Measurements from ENCODE around the gene CAMSAP3.
A peak's percentile ranks its signal among the peaks of the same experiment; 100 is the strongest.
"Not testable (repeated sequence)": the region's sequence is repeated elsewhere in the genome, so short reads cannot be mapped to it uniquely, and the experiment has no call there.

The CAMSAP3 gene

DNA sequence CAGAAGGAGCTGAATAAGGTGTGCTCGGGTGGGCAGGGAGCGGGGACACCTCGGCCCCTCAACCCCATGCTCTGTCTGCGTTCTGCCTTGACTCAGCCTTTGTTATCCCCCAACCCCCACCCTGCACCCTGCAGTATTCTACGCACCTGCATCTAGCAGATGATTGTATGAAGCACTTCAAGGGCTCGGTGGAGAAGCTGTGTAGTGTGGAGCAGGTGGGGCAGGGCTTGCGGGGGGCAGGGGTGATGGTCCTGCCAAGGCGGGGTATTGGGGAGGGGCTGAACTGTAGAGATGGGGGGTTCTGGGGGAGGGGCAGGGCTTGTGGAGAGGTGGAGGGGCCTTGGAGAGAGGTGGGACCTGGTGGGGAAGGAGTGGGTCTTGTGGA, 47.4 kb downstream of the CAMSAP3 start:
- Histone ChIP-seq H3K27ac (ENCODE audit: low read length) (no peak overlapping the region), H3K27me3 (ENCODE audit: low read depth, low read length) (no peaks in the 10 kb centered on the region)

DNA sequence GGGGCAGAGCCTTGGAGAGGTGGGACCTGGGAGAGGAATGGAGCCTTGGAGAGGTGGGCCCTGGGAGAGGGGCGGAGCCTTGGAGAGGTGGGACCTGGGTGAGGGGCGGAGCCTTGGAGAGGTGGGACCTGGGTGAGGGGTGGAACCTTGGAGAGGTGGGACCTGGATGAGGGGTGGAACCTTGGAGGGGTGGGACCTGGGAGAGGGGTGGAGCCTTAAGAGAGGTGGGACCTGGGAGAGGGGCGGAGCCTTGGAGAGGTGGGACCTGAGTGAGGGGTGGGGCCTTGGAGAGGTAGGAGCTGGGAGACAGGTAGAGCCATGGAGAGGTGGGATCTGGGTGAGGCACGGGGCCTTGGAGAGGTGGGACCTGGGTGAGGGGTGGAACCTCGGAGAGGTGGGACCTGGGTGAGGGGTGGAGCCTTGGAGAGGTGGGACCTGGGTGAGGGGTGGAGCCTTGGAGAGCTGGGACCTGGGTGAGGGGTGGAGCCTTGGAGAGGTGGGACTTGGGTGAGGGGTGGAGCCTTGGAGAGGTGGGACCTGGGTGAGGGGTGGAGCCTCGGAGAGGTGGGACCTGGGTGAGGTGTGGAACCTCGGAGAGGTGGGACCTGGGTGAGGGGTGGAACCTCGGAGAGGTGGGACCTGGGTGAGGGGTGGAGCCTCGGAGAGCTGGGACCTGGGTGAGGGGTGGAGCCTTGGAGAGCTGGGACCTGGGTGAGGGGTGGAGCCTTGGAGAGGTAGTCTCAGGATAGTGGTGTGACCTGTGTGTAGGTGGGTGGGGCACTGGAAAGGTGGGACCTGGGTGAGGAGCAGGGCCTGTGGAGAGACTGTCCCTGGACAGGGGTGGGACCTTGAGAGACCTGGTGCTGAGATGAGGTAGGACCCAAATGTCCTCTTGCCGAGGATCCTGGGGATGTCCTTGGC, 48.2 kb downstream of the CAMSAP3 start:
- Histone ChIP-seq H3K79me2 (ENCODE audit: low read length) (peaks cover 14% of the 10 kb centered on the region), H3K4me1 (ENCODE audit: low read length) (peaks cover 26% of the 10 kb centered on the region), H3K36me3 (replicated peaks; ENCODE audit: low read depth, low read length) (peaks cover 35% of the 10 kb centered on the region)
- H3K4me2 ChIP-seq (ENCODE audit: low read length); H4K20me1 ChIP-seq (ENCODE audit: insufficient read depth, low read length); H2AFZ ChIP-seq (ENCODE audit: low read depth, low read length); H3K9me3 ChIP-seq (ENCODE audit: insufficient read depth, low read length); H3K4me3 ChIP-seq (ENCODE audit: low read length); H3K27ac ChIP-seq (ENCODE audit: low read length); H3K27me3 ChIP-seq (ENCODE audit: low read depth, low read length); H3K9ac ChIP-seq (ENCODE audit: low read length): not testable (repeated sequence)

More for the DNA sequence above, 47.4 kb downstream of the CAMSAP3 start:
- peaks cover 38% of the 10 kb centered on the region for H3K36me3 ChIP-seq (replicated peaks; ENCODE audit: low read depth, low read length)
- peaks cover 7% of the 10 kb centered on the region; the same call in 1 of the 2 replicates for H4K20me1 ChIP-seq (ENCODE audit: insufficient read depth, low read length)
- peaks cover 28% of the 10 kb centered on the region for H3K4me1 ChIP-seq (ENCODE audit: low read length)
- H3K79me2 ChIP-seq (ENCODE audit: low read length): peaks cover 23% of the 10 kb centered on the region
- no peak overlapping the region for H2AFZ ChIP-seq (ENCODE audit: low read depth, low read length)
- no peak overlapping the region for H3K9ac ChIP-seq (ENCODE audit: low read length)
- H3K4me3 ChIP-seq (ENCODE audit: low read length): no peak overlapping the region
- TF ChIP-seq EZH2phosphoT487 (IDR thresholded peaks at IDR 0.05; ENCODE audit: low read depth): no peak
- TF ChIP-seq, protein P1, sequence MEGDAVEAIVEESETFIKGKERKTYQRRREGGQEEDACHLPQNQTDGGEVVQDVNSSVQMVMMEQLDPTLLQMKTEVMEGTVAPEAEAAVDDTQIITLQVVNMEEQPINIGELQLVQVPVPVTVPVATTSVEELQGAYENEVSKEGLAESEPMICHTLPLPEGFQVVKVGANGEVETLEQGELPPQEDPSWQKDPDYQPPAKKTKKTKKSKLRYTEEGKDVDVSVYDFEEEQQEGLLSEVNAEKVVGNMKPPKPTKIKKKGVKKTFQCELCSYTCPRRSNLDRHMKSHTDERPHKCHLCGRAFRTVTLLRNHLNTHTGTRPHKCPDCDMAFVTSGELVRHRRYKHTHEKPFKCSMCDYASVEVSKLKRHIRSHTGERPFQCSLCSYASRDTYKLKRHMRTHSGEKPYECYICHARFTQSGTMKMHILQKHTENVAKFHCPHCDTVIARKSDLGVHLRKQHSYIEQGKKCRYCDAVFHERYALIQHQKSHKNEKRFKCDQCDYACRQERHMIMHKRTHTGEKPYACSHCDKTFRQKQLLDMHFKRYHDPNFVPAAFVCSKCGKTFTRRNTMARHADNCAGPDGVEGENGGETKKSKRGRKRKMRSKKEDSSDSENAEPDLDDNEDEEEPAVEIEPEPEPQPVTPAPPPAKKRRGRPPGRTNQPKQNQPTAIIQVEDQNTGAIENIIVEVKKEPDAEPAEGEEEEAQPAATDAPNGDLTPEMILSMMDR (IDR thresholded peaks at IDR 0.05; ENCODE audit: low read depth, low read length): no peak
- no peaks in the 10 kb centered on the region for H3K9me3 ChIP-seq (ENCODE audit: insufficient read depth, low read length)
- H3K4me2 ChIP-seq (ENCODE audit: low read length): no peak overlapping the region

GRCh38 chr19:7644550-7644877, 48.9 kb downstream of the CAMSAP3 start:
- Histone ChIP-seq H3K79me2 (ENCODE audit: low read length) (peaks cover 8% of the 10 kb centered on the region), H4K20me1 (ENCODE audit: insufficient read depth, low read length) (peaks cover 7% of the 10 kb centered on the region; the same call in 1 of the 2 replicates), H3K36me3 (replicated peaks; ENCODE audit: low read depth, low read length) (peaks cover 29% of the 10 kb centered on the region), H3K4me3 (ENCODE audit: low read length) (no peak overlapping the region), H3K9me3 (ENCODE audit: insufficient read depth, low read length) (no peaks in the 10 kb centered on the region), H3K4me1 (ENCODE audit: low read length) (peaks cover 26% of the 10 kb centered on the region), H3K27ac (ENCODE audit: low read length) (peak overlapping the region; percentile 74), H3K9ac (ENCODE audit: low read length) (no peak overlapping the region), H3K4me2 (ENCODE audit: low read length) (peak overlapping the region; percentile 76; the same call in 1 of the 2 replicates), H2AFZ (ENCODE audit: low read depth, low read length) (no peak overlapping the region), H3K27me3 (ENCODE audit: low read depth, low read length) (no peaks in the 10 kb centered on the region)
- TF ChIP-seq, protein P1 (IDR thresholded peaks at IDR 0.05; ENCODE audit: low read depth, low read length): no peak

GRCh38 chr19:7645163-7645562, 49.5 kb downstream of the CAMSAP3 start:
- peak overlapping the region; percentile 76 for H3K4me2 ChIP-seq (ENCODE audit: low read length)
- TF ChIP-seq EZH2phosphoT487 (IDR thresholded peaks at IDR 0.05; ENCODE audit: low read depth): no peak
- TF ChIP-seq, protein P1 (IDR thresholded peaks at IDR 0.05; ENCODE audit: low read depth, low read length): no peak
- H3K36me3 ChIP-seq (replicated peaks; ENCODE audit: low read depth, low read length): peaks cover 22% of the 10 kb centered on the region

More at GRCh38 chr19:7645163-7645562, 49.5 kb downstream of the CAMSAP3 start:
- H3K4me1 ChIP-seq (ENCODE audit: low read length): peaks cover 26% of the 10 kb centered on the region
- H3K27me3 ChIP-seq (ENCODE audit: low read depth, low read length): no peaks in the 10 kb centered on the region
- peak overlapping the region; percentile 74 for H3K27ac ChIP-seq (ENCODE audit: low read length)
- H2AFZ ChIP-seq (ENCODE audit: low read depth, low read length): no peak overlapping the region
- no peaks in the 10 kb centered on the region for H3K9me3 ChIP-seq (ENCODE audit: insufficient read depth, low read length)
- H3K4me3 ChIP-seq (ENCODE audit: low read length): peak overlapping the region; percentile 77
- peaks cover 2% of the 10 kb centered on the region for H3K79me2 ChIP-seq (ENCODE audit: low read length)
- H3K9ac ChIP-seq (ENCODE audit: low read length): peak overlapping the region; percentile 78
- peaks cover 1% of the 10 kb centered on the region; the same call in 1 of the 2 replicates for H4K20me1 ChIP-seq (ENCODE audit: insufficient read depth, low read length)
